K562 (cell line): Measurements from ENCODE around the gene SUPT5H. TPM values are rescaled to one million over a fixed set of nuclear protein-coding genes. Genes with fewer than 3 reads are reported as not detected.

ENCODE experiments used
- CBX5 ChIP-seq: IDR thresholded peaks from 2 replicates; pipeline ENCODE4 v1.6.1; 2014; ENCODE audit warnings: low read depth, borderline replicate concordance
- COPS2 ChIP-seq: fragments of 450-650 bp; conservative IDR thresholded peaks from 2 replicates; pipeline ENCODE4 v1.6.1; 2016; ENCODE audit warnings: mild to moderate bottlenecking, moderate library complexity
- ELK3 ChIP-seq: fragments of 450-650 bp; formaldehyde crosslinking; IDR thresholded peaks from 2 replicates; pipeline ENCODE4 v1.4.0; 2020; ENCODE audit warnings: mild to moderate bottlenecking
- EP300 ChIP-seq: IDR thresholded peaks from 2 replicates; pipeline ENCODE4 v1.6.1; 2012; ENCODE audit warnings: low read length, improper control_type of control experiment
- HIVEP1 ChIP-seq: fragments of 250-450 bp; sonication (Bioruptor Pico); IDR thresholded peaks from 2 replicates; pipeline ENCODE4 v1.4.0; 2020; ENCODE audit warnings: mild to moderate bottlenecking
- HNRNPLL ChIP-seq: fragments of 200-400 bp; formaldehyde crosslinking; IDR thresholded peaks from 2 replicates; pipeline ENCODE4 v1.6.1; 2017; ENCODE audit warnings: low read length, low read depth, mild to moderate bottlenecking; ENCODE audit not compliant: poor library complexity, severe bottlenecking
- KAT2B ChIP-seq: IDR thresholded peaks from one replicate; pipeline ENCODE4 v1.6.1; 2012; ENCODE audit warnings: low read depth, mild to moderate bottlenecking, control low read depth, inconsistent platforms, low read length, moderate library complexity
- KDM1A ChIP-seq, 2 experiments: fragments of 450-650 bp; IDR thresholded peaks; 2 replicates each; pipeline ENCODE4 v1.6.1; 2016; ENCODE audit warnings: mild to moderate bottlenecking in 2 of 2
- MCM7 ChIP-seq, 2 experiments: fragments of 450-650 bp; IDR thresholded peaks; 2 replicates each; pipeline ENCODE4 v1.6.1; 2016 to 2018
- MYC ChIP-seq, 2 experiments: fragments of 250-450 bp in 1 of 2; sonication (Bioruptor Pico) in 1 of 2; IDR thresholded peaks; 2 replicates each; pipeline versions ENCODE4 v1.5.1 to v1.6.1; 2012 to 2021; ENCODE audit warnings: low read depth in 2 of 2, borderline replicate concordance in 1 of 2, improper control_type of control experiment in 1 of 2, low read length in 1 of 2, mild to moderate bottlenecking in 1 of 2, moderate library complexity in 1 of 2
- NCOA1 ChIP-seq: fragments of 450-650 bp; IDR thresholded peaks from 2 replicates; pipeline ENCODE4 v1.6.1; 2016; ENCODE audit warnings: low read depth
- SP1 ChIP-seq: sonication (generic); formaldehyde crosslinking; IDR thresholded peaks from 2 replicates; pipeline ENCODE4 v1.8.1; 2022; ENCODE audit warnings: mild to moderate bottlenecking, missing genetic modification reagents
- SRSF7 ChIP-seq: fragments of 200-400 bp; formaldehyde crosslinking; optimal IDR thresholded peaks from 2 replicates; pipeline ENCODE3; 2017; ENCODE audit warnings: mild to moderate bottlenecking, low read depth, low read length
- ZBTB33 ChIP-seq: sonication (generic); formaldehyde crosslinking; IDR thresholded peaks from 2 replicates; pipeline ENCODE4 v1.8.1; 2023; ENCODE audit warnings: mild to moderate bottlenecking, missing genetic modification reagents
- ZBTB7A ChIP-seq: IDR thresholded peaks from 2 replicates; pipeline ENCODE4 v1.6.1; 2011; ENCODE audit warnings: low read depth, mild to moderate bottlenecking, low read length, moderate library complexity, borderline replicate concordance; ENCODE audit not compliant: control insufficient read depth
- ZNF384 ChIP-seq: IDR thresholded peaks from 2 replicates; pipeline ENCODE4 v1.6.1; 2012; ENCODE audit warnings: low read depth, low read length, improper control_type of control experiment
- ZNF518B ChIP-seq: fragments of 250-450 bp; sonication (Bioruptor Pico); IDR thresholded peaks from 2 replicates; pipeline ENCODE4 v1.5.0; 2021; ENCODE audit warnings: mild to moderate bottlenecking, moderate library complexity
- ZNF699 ChIP-seq: fragments of 250-450 bp; sonication (Bioruptor Pico); IDR thresholded peaks from 2 replicates; pipeline ENCODE4 v1.8.0; 2021; ENCODE audit warnings: mild to moderate bottlenecking, moderate library complexity; ENCODE audit not compliant: insufficient replicate concordance
- polyA plus RNA-seq, 8 experiments: library from polyadenylated mRNA; depleted of rRNA in 4 of 8; stranded (reverse) in 5 of 8; unstranded in 3 of 8; fragments of >200 nt; fragmentation: Nextera tagmentation in 2 of 8; fragmentation: Illumina TruSeq in 1 of 8; extraction: Ambion mirVana in 2 of 8; extraction: Trizol in 1 of 8; gene quantifications; 2 replicates each; pipeline versions ENCODE4 v1.2.1 to v1.2.3, GENCODE V29; 2011 to 2014; ENCODE audit warnings: inconsistent platforms in 1 of 8, missing spikeins in 1 of 8
- total RNA-seq, 7 experiments: library from RNA; depleted of rRNA in 6 of 7; stranded (reverse); fragments of >200 nt in 6 of 7; fragmentation: Illumina TruSeq in 2 of 7; extraction: Trizol in 2 of 7; gene quantifications; 2 replicates each; pipeline versions ENCODE4 v1.2.1 to v1.2.3, GENCODE V29; 2011 to 2021; ENCODE audit warnings: low replicate concordance in 1 of 7
- TF ChIP-seq, protein P1 (sequence below): fragments of 450-650 bp; IDR thresholded peaks from 2 replicates; pipeline ENCODE4 v1.6.1; 2014; ENCODE audit warnings: low read depth, mild to moderate bottlenecking, moderate library complexity, borderline replicate concordance

The SUPT5H gene
- total and polyA plus RNA-seq, 9 of the 15 experiments (the other 6 are each of a cell fraction or from before 2014, with no cell fraction given) = 13.3 to 85.9 (median 35.9) TPM

DNA sequence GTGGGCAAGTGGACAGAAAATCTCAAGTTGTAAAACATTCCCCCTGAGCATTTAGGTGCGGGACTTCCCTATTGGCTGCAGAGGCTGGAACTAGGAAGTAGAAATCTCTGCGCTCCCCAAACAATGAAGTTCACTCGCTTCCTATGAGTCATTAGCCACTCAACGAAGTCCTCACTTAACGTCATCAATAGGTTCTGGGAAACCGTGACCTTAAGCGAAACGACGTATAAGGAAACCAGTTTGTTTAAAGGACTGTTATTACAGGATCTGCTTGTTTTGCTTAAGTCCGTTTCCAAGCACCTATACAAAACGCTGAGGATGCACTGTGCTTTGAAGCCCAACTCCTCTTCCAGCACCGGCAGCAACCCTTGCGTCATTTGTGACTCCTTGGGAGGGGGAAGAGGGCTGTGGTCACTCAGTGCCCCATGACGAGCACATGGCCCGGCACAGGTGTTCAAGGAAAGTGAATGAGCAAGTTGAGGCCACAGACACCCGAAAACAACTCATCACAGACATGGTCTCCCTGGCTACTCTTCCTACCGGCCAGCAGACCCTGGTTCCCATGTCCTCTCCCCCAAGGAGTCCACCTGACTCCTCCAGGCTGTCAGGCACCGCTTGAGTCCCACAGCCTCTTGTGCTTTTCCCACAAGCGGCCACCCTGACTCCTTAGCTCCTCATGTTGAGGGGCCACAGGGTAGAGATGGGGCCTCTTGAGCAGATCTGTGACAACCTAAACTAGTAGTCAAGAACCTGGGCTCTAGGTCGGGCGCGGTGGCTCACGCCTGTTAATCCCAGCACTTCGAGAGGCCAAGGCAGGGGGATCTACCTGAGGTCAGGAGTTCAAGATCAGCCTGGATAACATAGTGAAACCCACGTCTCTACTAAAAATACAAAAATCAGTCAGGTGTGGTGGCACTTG is 14.4 kb upstream of the SUPT5H start (continued):
- TF ChIP-seq ZNF518B (CRISPR knock-in tag) (no peak), ELK3 (CRISPR knock-in tag) (no peak), KAT2B (no peak), ZNF699 (no peak), ZNF384 (no peak), CBX5 (no peak), ZBTB33 (CRISPR knock-in tag) (peak; percentile 19; the same call in 1 of the 2 replicates), COPS2 (no peak), MCM7 (IDR thresholded peaks at IDR 0.05) (no peak), HIVEP1 (CRISPR knock-in tag) (no peak), SP1 (CRISPR knock-in tag) (peak; percentile 61; the same call in 1 of the 2 replicates), ZBTB7A (no peak), SRSF7 (no peak), KDM1A (IDR thresholded peaks at IDR 0.05) (peak; percentile 91 to 94), HNRNPLL (no peak), MYC (IDR thresholded peaks at IDR 0.05; ENCODE audit: low read depth, low read length) (peak; percentile 95), MYC (CRISPR knock-in tag; IDR thresholded peaks at IDR 0.05; ENCODE audit: borderline replicate concordance, low read depth) (peak; percentile 84; the same call in 1 of the 2 replicates), NCOA1 (peak; percentile 89), EP300 (no peak; the same call in 1 of the 2 replicates)
- TF ChIP-seq, protein P1, sequence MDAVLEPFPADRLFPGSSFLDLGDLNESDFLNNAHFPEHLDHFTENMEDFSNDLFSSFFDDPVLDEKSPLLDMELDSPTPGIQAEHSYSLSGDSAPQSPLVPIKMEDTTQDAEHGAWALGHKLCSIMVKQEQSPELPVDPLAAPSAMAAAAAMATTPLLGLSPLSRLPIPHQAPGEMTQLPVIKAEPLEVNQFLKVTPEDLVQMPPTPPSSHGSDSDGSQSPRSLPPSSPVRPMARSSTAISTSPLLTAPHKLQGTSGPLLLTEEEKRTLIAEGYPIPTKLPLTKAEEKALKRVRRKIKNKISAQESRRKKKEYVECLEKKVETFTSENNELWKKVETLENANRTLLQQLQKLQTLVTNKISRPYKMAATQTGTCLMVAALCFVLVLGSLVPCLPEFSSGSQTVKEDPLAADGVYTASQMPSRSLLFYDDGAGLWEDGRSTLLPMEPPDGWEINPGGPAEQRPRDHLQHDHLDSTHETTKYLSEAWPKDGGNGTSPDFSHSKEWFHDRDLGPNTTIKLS = peak; percentile 59; the same call in 1 of the 2 replicates
